ENCODE measurements around the gene FLT1.

Gene FLT1

DNA sequence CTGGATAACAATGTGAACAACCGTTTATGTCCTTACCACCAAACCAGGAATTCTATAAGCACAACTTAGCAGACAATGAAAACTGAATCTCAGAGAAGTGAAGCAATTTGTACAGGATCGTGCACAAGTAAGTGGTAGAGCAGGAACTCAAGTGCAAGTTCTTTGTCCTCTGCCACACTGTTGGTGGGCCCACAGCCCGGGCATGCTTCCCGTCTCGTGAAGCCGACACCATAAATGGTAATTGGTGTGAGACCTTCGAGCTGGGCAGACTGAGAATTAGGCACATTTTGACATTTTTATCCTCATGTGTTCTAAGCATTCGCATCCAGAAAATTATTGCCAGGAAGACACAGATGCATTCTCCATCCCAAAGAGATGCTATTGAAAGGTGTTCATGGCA, 27.9 kb upstream of the FLT1 start:
- DNase-seq = no peak

- no peak for DNase-seq
These were observed 18.8 kb upstream of the FLT1 start for GRCh38 chr13:28513745-28514144.

GRCh38 chr13:28510542-28510941, 15.6 kb upstream of the FLT1 start:
- no peak for DNase-seq

DNA sequence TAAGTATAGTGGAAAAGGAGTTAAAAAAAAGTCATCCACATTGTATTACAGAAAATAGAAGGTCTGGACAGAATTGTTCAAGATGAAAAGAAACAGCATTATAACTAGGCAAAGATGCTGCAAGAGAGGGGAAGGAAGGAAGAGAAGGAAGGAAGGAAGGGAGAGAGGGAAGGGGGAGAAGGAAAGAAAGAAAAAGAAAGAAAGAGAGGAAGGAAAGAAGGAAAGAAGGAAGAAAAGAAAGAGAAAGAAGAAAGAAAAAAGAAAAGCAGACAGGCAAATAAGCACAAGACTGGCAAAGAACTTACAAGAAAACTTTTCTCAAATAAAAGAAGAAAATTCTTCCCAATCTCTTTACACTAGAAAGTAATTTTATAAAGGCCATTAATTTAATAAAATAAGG, 15.1 kb upstream of the FLT1 start:
- DNase-seq = no peak

DNA sequence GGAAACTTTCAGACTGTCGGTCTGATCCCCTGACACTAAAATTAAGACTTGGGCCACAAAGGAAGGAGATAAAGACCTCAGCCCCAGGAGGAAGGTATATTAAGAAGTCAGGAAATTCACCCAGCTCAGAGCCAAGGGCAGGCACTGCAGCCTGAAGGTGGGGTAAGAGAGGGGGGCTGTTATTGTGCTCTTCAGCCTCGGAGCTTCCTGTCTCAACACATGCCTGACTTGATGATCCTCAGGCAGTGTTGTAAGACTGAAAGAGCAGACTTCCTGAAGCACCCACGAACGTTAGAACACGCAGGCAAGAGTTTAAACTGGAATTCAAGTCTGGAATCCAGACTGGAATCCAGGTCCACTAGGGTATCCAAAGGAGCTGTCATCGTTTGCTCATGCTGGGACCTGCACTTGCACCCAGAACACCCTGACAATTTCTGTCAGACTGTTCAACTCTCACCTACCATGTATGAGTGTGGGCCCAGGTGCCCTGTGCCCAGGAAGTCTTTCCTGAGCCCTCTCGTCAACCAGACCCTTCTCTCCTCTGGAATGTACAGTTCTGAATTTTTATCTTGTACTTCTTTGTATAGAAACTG, 10.7 kb upstream of the FLT1 start:
- no peak for DNase-seq

DNA sequence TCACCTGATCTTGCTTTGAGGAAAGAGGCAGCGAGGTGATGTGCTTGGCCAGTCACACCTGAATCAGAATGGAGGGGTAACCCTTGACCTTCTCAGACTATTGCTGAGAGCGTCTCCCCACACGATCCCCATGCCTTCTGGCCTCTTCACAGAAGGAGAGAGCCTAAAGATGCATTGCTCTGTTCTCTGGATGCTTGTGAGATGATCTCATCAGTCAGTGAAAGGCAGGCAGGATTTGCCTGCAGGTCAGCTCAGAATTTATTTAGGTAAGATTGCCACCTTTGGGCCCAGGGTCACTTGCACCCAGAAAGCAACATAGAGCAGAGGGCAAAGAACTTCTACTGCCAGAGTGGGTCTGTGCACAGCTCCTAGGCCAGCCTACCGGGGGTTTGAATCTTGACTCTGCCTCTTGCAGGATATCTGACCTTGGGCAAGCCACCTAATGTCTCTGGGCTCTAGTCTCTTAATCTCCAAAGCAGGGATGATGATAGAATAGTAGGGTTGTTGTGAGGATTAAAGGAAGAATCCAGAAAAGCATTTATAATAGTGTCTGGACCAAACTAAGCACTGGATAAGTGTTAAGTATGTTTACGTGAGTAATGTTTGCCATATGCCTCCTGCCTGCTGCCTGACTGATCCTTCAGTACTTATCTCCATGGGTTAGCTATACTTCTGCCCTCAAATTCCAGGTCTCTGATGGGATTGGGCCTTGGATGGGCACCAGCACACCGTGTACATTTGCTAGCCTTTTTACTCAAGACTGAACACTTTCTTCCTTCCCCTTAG, 8.4 kb upstream of the FLT1 start:
- peak; percentile 13 for DNase-seq

- DNase-seq = no peak
These were observed 6.6 kb upstream of the FLT1 start for GRCh38 chr13:28501547-28501946.

- peak; percentile 34 for DNase-seq
These were observed 4.7 kb upstream of the FLT1 start for GRCh38 chr13:28499609-28500008.

DNA sequence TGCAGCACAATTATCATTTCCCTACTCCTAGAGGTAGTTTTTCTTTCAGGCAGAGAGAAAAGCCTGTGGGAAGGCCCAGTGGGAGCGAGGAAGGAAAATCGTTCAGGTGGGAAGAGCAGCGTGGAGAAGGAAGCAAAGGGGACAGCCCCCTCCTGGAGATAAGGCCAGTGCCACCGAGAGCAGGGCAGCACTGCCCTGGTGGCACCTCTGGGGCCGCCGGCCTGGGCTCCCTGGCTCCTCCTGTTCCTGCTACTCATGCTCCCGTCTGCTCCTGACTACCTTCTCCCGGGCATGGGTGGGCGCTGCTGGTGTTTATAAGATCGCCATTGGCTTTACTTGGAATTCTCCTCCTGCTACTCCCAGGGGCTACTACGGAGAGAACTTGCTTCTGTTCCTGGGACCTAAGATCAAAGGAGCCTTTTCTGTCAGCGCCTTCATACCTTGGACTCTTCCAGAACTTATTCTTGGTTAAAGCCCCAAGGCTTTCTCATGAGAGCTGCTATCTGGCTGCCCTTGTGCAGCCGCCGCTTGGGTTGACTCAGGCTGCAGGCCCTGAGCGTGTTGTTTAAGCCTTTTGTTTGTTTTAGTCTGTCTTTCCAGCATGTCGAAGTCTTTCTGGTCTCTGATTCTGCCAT, 3.7 kb upstream of the FLT1 start:
- no peak for DNase-seq

DNA sequence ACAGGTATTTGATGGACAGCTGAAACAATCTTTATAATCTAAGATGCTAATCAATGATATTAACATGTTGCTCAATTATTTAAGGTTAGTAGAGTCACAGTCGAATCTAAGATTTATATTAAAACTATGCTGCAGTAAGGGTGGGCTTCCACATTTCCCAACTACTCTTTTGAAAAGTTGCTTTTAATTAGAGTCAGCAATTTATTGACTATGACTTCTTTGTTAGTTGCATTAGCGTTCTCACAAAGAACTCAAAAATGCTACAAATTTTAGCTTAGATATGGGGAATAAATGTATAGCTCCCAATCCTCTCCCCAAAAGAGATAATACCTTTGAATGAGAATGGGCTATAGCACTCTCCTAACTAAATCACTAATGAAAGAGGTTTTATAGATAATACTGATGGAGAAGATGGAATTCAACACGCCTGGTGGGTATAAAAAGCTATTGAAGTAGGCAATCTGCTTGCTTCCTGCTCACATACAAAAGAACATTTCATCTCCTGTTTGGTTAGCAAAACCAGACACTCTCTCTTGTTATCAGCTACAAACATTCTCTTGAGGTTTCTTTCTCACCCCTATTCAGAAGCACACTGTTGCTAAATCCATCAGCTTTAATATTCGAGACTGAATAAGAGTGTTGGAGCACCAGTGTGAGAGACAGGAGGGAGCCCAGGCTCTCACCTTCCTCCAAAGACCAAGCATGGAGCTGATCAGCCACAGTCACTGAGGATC, 2.4 kb upstream of the FLT1 start:
- no peak for DNase-seq

DNA sequence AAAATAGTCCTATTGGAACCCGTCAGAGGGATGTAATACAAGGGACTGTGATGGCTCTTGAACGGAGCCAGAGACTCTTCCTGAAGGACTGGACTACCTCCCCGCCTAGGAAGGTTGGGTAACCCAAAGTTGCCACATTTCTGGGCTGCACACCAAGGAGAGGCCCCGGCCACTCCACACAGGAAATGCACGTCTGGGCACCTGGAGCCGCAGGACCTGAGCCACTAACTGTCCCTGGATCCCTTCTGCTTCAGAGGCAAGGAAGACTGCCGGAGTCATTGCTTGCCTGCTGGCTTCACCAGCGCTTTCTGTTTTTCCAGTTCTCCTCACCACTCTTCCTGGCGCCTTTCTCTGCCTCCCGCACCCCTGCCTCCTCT, 1.2 kb upstream of the FLT1 start:
- DNase-seq = no peak

- no peak for DNase-seq
These were observed 735 bp upstream of the FLT1 start for GRCh38 chr13:28495538-28496187.

- DNase-seq = no peak
These were observed 487 bp downstream of the FLT1 start for GRCh38 chr13:28494504-28494777.

DNA sequence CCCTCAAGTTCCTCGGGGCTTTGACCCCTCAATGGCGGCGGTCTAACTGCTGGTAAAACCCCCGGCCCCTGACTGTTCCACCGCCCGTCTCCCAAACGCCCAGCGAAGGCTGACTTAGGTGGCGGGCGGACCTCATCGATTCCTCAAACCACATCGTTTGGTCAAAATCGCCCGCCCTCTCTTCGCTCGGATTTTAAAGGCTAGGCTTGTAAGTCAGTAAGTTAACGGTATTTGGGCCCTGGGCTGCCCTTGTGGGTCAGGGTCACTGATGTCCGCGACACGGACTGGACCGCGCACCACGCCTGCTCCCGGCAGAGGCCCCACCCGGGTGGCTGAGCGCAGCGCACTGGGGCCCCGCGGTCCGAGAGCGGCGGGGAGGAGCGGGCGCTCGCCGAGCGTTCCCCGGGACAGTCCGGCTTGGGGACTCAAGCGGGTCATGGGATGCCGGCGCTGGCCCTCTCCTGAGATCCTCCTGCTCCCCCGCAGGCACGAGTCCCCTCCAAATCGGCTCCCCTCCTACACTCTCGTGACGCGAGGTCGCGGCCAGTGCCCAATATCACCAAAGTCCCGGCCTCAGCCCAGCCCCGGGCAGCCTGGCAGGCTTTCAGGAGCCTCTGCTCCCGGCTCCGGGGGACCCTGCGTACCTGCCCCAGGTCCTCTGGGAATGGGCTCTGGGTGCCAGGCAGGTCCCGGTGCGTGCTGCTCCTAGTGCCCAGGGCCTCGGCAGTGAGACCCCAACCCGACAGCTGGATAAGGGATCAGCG, 1.0 kb downstream of the FLT1 start:
- no peak for DNase-seq

- DNase-seq = no peak
These were observed 2.2 kb downstream of the FLT1 start for GRCh38 chr13:28492569-28493367.

- no peak for DNase-seq
These were observed 4.9 kb downstream of the FLT1 start for GRCh38 chr13:28490061-28490460.

GRCh38 chr13:28489524-28489931, 5.4 kb downstream of the FLT1 start:
- peak; percentile 60 for DNase-seq

GRCh38 chr13:28488376-28489005, 6.4 kb downstream of the FLT1 start:
- no peak for DNase-seq

GRCh38 chr13:28485996-28486543, 8.9 kb downstream of the FLT1 start:
- DNase-seq = no peak

DNA sequence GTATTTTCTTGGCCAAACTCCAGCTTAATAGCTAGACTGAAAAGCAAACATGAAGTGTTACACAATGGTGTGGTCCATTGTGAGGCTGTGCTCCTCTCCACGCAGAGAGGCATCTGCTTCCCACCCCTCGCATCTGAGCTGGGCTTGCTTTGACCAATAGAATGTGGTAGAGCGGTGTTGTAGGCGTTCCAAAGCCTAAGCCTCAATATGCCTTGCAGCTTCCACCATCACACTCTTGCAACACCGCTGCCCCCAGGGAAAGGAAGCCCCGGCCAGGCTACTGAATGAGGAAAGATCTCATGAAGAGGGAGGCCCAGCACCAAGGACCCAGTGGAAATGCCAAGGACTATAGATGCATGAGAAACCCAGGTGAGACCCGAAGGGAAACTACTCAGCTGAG, 9.4 kb downstream of the FLT1 start:
- DNase-seq = no peak

DNA sequence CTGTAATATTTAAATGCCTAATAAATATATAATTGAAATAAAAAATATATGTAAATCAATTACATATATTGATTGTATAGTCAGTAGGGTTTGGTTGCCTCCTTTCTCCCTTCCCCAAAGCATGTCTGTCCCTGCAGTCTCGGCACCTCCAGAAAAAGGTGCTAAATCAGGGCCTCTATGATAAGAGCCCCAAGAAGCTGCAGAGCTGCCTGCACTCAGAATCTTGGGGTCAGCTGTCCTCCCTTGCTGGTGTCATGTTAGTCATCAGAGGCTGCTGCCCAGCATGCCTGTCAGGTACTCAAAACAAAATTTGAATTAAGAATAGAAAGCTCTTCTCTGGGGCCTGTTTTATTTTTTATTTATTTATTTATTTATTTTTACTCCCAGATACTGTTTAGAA, 9.8 kb downstream of the FLT1 start:
- DNase-seq = no peak
